ENCODE results near the gene SSRP1. TPM values are rescaled to one million over a fixed set of nuclear protein-coding genes. Genes with fewer than 3 reads are reported as not detected.

Gene SSRP1
- polyA plus RNA-seq, 1 donor (not counting 4 experiments of a cell fraction or from before 2014, with no cell fraction given): 115 TPM

GRCh38 chr11:57357310-57357709, 21.6 kb upstream of the SSRP1 start:
- Histone ChIP-seq H3K9me3 (ENCODE audit: control insufficient read depth, low read depth, low read length) (no peaks in the 10 kb centered on the region), H3K4me2 (ENCODE audit: control insufficient read depth, extremely low read depth, insufficient read depth, low read depth, low read length) (peak overlapping the region; percentile 65), H3K9ac (ENCODE audit: control insufficient read depth, extremely low read depth, insufficient read depth, low read length) (peak overlapping the region; percentile 8), H2AFZ (ENCODE audit: control insufficient read depth, low read length) (no peak overlapping the region), H3K4me1 (ENCODE audit: control insufficient read depth, extremely low read depth, insufficient read depth, low read length) (peaks cover 21% of the 10 kb centered on the region), H3K9me1 (ENCODE audit: control insufficient read depth, extremely low read depth, insufficient read depth, low read length) (no peaks in the 10 kb centered on the region), H3K79me2 (ENCODE audit: control insufficient read depth, insufficient read depth, low read length) (no peaks in the 10 kb centered on the region), H3K27me3 (ENCODE audit: control insufficient read depth, extremely low read depth, insufficient read depth, low read length) (no peaks in the 10 kb centered on the region), H3K36me3 (ENCODE audit: control insufficient read depth in 2 of 2, extremely low read depth in 1 of 2, insufficient read depth in 2 of 2, low read length in 2 of 2) (no peaks in the 10 kb centered on the region), H3K27ac (ENCODE audit: control insufficient read depth, insufficient read depth, low read length) (no peak overlapping the region), H3K4me3 (ENCODE audit: control insufficient read depth in 2 of 3, extremely low read depth in 1 of 3, insufficient read depth in 2 of 3, low read depth in 1 of 3, low read length in 3 of 3) (no peak overlapping the region), H4K20me1 (ENCODE audit: control insufficient read depth, extremely low read depth, insufficient read depth, low read length) (no peaks in the 10 kb centered on the region)
- dilution Hi-C loops (cut with MboI; ENCODE audit: extremely low pct_ligation_motif_present, low sequenced_read_pairs): no loop called here
- no peak for DNase-seq (ENCODE audit: low read depth, low spot score)
- no peak for FAIRE-seq
- TF ChIP-seq CTCF (optimal IDR thresholded peaks at IDR 0.05 in 1 of 3, IDR thresholded peaks at IDR 0.05 in 1 of 3, conservative IDR thresholded peaks at IDR 0.05 in 1 of 3; ENCODE audit: extremely low read depth in 1 of 3, insufficient read depth in 2 of 3, low read length in 3 of 3): no peak
- no peak for TF ChIP-seq EZH2 (IDR thresholded peaks at IDR 0.05; ENCODE audit: low read length)

GRCh38 chr11:57356268-57356667, 20.6 kb upstream of the SSRP1 start:
- Histone ChIP-seq H3K9ac (ENCODE audit: control insufficient read depth, extremely low read depth, insufficient read depth, low read length) (peak overlapping the region; percentile 39), H3K9me3 (ENCODE audit: control insufficient read depth, low read depth, low read length) (no peaks in the 10 kb centered on the region), H3K9me1 (ENCODE audit: control insufficient read depth, extremely low read depth, insufficient read depth, low read length) (no peaks in the 10 kb centered on the region), H3K4me3 (ENCODE audit: control insufficient read depth in 2 of 3, extremely low read depth in 1 of 3, insufficient read depth in 2 of 3, low read depth in 1 of 3, low read length in 3 of 3) (peak overlapping the region in 2 of 3 experiments; percentile 35 to 44), H3K79me2 (ENCODE audit: control insufficient read depth, insufficient read depth, low read length) (no peaks in the 10 kb centered on the region), H4K20me1 (ENCODE audit: control insufficient read depth, extremely low read depth, insufficient read depth, low read length) (no peaks in the 10 kb centered on the region), H3K27ac (ENCODE audit: control insufficient read depth, insufficient read depth, low read length) (no peak overlapping the region), H2AFZ (ENCODE audit: control insufficient read depth, low read length) (peak overlapping the region; percentile 92), H3K36me3 (ENCODE audit: control insufficient read depth in 2 of 2, extremely low read depth in 1 of 2, insufficient read depth in 2 of 2, low read length in 2 of 2) (no peaks in the 10 kb centered on the region), H3K27me3 (ENCODE audit: control insufficient read depth, extremely low read depth, insufficient read depth, low read length) (no peaks in the 10 kb centered on the region), H3K4me1 (ENCODE audit: control insufficient read depth, extremely low read depth, insufficient read depth, low read length) (peaks cover 21% of the 10 kb centered on the region), H3K4me2 (ENCODE audit: control insufficient read depth, extremely low read depth, insufficient read depth, low read depth, low read length) (peak overlapping the region; percentile 88)
- no peak for DNase-seq (ENCODE audit: low read depth, low spot score)
- TF ChIP-seq CTCF (optimal IDR thresholded peaks at IDR 0.05 in 1 of 3, IDR thresholded peaks at IDR 0.05 in 1 of 3, conservative IDR thresholded peaks at IDR 0.05 in 1 of 3; ENCODE audit: extremely low read depth in 1 of 3, insufficient read depth in 2 of 3, low read length in 3 of 3) (no peak), EZH2 (IDR thresholded peaks at IDR 0.05; ENCODE audit: low read length) (no peak)
- dilution Hi-C loops (cut with MboI; ENCODE audit: extremely low pct_ligation_motif_present, low sequenced_read_pairs): no loop called here
- FAIRE-seq: peak; percentile 17

Data from keratinocyte (primary cell).